Prostate gland (tissue), 2 donors: ENCODE measurements around the gene C1orf115.

Experiments used
- POLR2A ChIP-seq: fragments of 450-650 bp; IDR thresholded peaks from one replicate; pipeline ENCODE4 v1.6.1; 2016; ENCODE audit warnings: antibody characterized with exemption, mild to moderate bottlenecking
- POLR2AphosphoS5 ChIP-seq: sonication (generic); formaldehyde crosslinking; IDR thresholded peaks from one replicate; pipeline ENCODE4 v1.6.1; 2017; ENCODE audit warnings: antibody characterized with exemption
- TF ChIP-seq, protein P1 (sequence below), 4 experiments: fragments of 200-600 bp in 2 of 4; fragments of 450-650 bp in 2 of 4; sonication (generic) in 2 of 4; IDR thresholded peaks; 1 replicate in 3 of 4; 2 replicates in 1 of 4; pipeline ENCODE4 v1.5.1; 2016 to 2019; ENCODE audit warnings: antibody characterized with exemption in 4 of 4, mild to moderate bottlenecking in 2 of 4, moderate library complexity in 2 of 4

GRCh38 chr1:220684890-220685289, 5.3 kb upstream of the C1orf115 start:
- TF ChIP-seq, protein P1, sequence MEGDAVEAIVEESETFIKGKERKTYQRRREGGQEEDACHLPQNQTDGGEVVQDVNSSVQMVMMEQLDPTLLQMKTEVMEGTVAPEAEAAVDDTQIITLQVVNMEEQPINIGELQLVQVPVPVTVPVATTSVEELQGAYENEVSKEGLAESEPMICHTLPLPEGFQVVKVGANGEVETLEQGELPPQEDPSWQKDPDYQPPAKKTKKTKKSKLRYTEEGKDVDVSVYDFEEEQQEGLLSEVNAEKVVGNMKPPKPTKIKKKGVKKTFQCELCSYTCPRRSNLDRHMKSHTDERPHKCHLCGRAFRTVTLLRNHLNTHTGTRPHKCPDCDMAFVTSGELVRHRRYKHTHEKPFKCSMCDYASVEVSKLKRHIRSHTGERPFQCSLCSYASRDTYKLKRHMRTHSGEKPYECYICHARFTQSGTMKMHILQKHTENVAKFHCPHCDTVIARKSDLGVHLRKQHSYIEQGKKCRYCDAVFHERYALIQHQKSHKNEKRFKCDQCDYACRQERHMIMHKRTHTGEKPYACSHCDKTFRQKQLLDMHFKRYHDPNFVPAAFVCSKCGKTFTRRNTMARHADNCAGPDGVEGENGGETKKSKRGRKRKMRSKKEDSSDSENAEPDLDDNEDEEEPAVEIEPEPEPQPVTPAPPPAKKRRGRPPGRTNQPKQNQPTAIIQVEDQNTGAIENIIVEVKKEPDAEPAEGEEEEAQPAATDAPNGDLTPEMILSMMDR (IDR thresholded peaks at IDR 0.05) = no peak
- no peak for TF ChIP-seq POLR2A
- no peak for TF ChIP-seq POLR2AphosphoS5
